Measurements from ENCODE around the gene BMPR1B. TPM values are rescaled to one million over a fixed set of nuclear protein-coding genes. Genes with fewer than 3 reads are reported as not detected.

BMPR1B gene
- total RNA-seq, 1 experiment from 2014 or later, result 9.5 TPM

DNA sequence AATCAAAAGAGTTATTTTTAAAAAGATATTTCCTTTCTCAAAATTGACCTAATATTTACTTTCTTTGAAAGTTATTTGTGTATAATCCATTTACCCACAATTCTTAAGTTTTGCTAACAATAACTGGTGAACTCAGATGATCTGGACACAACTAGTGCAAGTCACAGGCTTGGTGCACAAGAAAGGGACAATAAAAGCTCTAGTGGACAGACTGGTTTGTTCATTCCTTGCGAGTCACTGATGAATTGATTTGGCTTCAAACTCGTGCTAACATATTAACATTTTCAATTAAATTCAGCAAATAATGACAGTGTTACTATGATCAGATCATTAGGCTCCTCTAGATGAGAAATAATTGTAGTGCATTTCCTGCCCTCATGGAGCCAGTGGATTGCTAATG lies 169.2 kb downstream of the BMPR1B start:
- in situ Hi-C loops (cut with HindIII; ENCODE audit: low pct_unique_long_range_greater_than_20kb, low sequenced_read_pairs), result no loop called here
- no peak for DNase-seq (ENCODE audit: low read depth, low spot score)

GRCh38 chr4:94927696-94928095 lies 169.9 kb downstream of the BMPR1B start:
- DNase-seq (ENCODE audit: low read depth, low spot score), result no peak
- in situ Hi-C loops (cut with HindIII; ENCODE audit: low pct_unique_long_range_greater_than_20kb, low sequenced_read_pairs), result no loop called here

DNA sequence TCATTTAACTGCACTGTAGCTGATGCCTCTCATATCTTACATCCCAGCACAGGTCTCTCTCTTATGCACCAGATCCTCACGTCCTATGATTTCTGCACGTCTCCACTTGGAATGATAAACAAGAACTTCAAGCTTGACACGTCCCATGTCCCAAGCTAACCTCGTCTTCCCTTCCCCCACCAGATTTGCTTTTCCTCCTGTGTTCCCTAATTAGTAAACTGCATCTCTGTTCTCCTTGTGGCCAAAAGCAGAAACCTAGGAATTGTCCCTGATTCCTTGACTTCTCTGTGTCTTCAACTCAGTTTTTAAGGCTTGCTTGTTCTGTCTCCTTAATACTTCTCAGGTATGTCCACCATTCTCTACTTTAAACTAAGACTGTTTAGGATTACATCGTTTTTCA lies 171.9 kb downstream of the BMPR1B start:
- in situ Hi-C loops (cut with HindIII; ENCODE audit: low pct_unique_long_range_greater_than_20kb, low sequenced_read_pairs), result no loop called here
- no peak for DNase-seq (ENCODE audit: low read depth, low spot score)

DNA sequence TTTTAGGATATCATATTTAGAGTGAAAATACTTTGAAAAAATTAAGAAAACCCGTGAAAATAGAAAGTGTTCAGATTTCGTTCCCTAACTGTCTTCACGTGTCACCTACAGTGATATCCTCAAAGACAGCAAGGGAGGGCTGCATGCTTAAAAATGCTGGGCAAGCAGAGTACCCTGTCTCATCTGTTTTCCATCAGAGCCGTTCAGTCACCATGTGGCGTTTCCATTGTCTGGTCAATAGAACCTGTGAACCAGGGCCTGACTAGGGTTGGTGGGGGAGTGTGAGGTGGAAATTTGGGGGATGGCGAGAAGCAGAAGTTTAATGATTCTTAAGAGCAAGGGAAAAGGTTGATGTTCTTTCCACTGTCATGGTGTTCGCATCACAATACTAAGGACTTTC lies 173.9 kb downstream of the BMPR1B start:
- in situ Hi-C loops (cut with HindIII; ENCODE audit: low pct_unique_long_range_greater_than_20kb, low sequenced_read_pairs), result no loop called here
- no peak for DNase-seq (ENCODE audit: low read depth, low spot score)

GRCh38 chr4:94932366-94932765 lies 174.6 kb downstream of the BMPR1B start:
- in situ Hi-C loops (cut with HindIII; ENCODE audit: low pct_unique_long_range_greater_than_20kb, low sequenced_read_pairs), result no loop called here

GRCh38 chr4:94933799-94934198 lies 176.0 kb downstream of the BMPR1B start:
- DNase-seq (ENCODE audit: low read depth, low spot score), result no peak

More at GRCh38 chr4:94932366-94932765, 174.6 kb downstream of the BMPR1B start:
- DNase-seq (ENCODE audit: low read depth, low spot score), result no peak

GRCh38 chr4:94934201-94934600 lies 176.4 kb downstream of the BMPR1B start:
- DNase-seq (ENCODE audit: low read depth, low spot score), result no peak
- in situ Hi-C loops (cut with HindIII; ENCODE audit: low pct_unique_long_range_greater_than_20kb, low sequenced_read_pairs), result no loop called here

More at GRCh38 chr4:94933799-94934198, 176.0 kb downstream of the BMPR1B start:
- in situ Hi-C loops (cut with HindIII; ENCODE audit: low pct_unique_long_range_greater_than_20kb, low sequenced_read_pairs), result no loop called here

- no peak for DNase-seq (ENCODE audit: low read depth, low spot score)
- in situ Hi-C loops (cut with HindIII; ENCODE audit: low pct_unique_long_range_greater_than_20kb, low sequenced_read_pairs), result no loop called here
These were observed 177.1 kb downstream of the BMPR1B start for GRCh38 chr4:94934864-94935263.

DNA sequence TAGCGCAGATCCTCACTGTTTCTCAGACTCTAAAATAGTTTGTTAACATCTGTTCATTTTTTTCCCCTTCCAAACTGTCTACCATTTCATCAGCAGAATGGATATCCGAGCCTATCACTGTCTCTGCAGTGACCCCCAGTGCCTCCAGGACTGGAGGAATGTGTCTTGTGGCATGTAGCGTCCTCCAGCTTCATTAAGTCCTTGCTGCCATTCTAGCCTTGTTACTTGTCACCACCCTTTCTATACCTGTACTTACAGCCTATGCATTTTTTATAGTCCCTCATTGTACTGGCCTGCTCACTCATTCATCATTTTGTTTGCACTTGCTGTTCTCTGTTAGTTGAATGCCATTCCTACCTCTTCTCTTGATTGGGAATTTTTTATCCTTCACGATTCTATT lies 179.1 kb downstream of the BMPR1B start:
- in situ Hi-C loops (cut with HindIII; ENCODE audit: low pct_unique_long_range_greater_than_20kb, low sequenced_read_pairs), result no loop called here
- DNase-seq (ENCODE audit: low read depth, low spot score), result no peak

GRCh38 chr4:94939791-94940519 lies 182.2 kb downstream of the BMPR1B start:
- no peak for DNase-seq (ENCODE audit: low read depth, low spot score)
- in situ Hi-C loops (cut with HindIII; ENCODE audit: low pct_unique_long_range_greater_than_20kb, low sequenced_read_pairs), result no loop called here

- in situ Hi-C loops (cut with HindIII; ENCODE audit: low pct_unique_long_range_greater_than_20kb, low sequenced_read_pairs), result no loop called here
- DNase-seq (ENCODE audit: low read depth, low spot score), result no peak
These were observed 182.8 kb downstream of the BMPR1B start for GRCh38 chr4:94940520-94940908.

- DNase-seq (ENCODE audit: low read depth, low spot score), result no peak
- in situ Hi-C loops (cut with HindIII; ENCODE audit: low pct_unique_long_range_greater_than_20kb, low sequenced_read_pairs), result no loop called here
These were observed 184.0 kb downstream of the BMPR1B start for GRCh38 chr4:94941706-94942105.

- in situ Hi-C loops (cut with HindIII; ENCODE audit: low pct_unique_long_range_greater_than_20kb, low sequenced_read_pairs), result no loop called here
- no peak for DNase-seq (ENCODE audit: low read depth, low spot score)
These were observed 187.0 kb downstream of the BMPR1B start for GRCh38 chr4:94944726-94945125.

DNA sequence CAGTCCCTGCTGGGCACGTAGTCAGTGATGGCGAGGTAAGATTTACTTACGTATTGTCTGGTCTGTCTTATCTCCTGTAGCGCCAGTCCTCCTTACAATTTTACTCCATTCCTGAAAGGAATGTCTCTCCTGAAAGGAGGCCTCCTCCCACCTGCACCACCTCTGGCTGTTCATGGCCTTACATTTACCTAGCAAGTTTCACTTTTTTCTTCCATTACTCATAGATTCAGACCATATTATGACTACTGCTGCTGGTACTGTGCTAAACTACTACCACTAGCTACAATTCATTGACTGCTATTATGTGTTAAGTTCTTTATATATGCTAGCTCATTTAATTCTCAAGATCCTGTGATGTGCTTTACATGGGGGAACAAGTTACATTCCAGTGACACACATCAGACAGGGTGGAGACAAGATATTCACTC lies 189.9 kb downstream of the BMPR1B start:
- in situ Hi-C loops (cut with HindIII; ENCODE audit: low pct_unique_long_range_greater_than_20kb, low sequenced_read_pairs), result no loop called here
- DNase-seq (ENCODE audit: low read depth, low spot score), result no peak

- DNase-seq (ENCODE audit: low read depth, low spot score), result no peak
- in situ Hi-C loops (cut with HindIII; ENCODE audit: low pct_unique_long_range_greater_than_20kb, low sequenced_read_pairs), result no loop called here
These were observed 196.5 kb downstream of the BMPR1B start for GRCh38 chr4:94954251-94954650.

GRCh38 chr4:94957030-94957429 lies 199.3 kb downstream of the BMPR1B start:
- in situ Hi-C loops (cut with HindIII; ENCODE audit: low pct_unique_long_range_greater_than_20kb, low sequenced_read_pairs), result no loop called here
- no peak for DNase-seq (ENCODE audit: low read depth, low spot score)

DNA sequence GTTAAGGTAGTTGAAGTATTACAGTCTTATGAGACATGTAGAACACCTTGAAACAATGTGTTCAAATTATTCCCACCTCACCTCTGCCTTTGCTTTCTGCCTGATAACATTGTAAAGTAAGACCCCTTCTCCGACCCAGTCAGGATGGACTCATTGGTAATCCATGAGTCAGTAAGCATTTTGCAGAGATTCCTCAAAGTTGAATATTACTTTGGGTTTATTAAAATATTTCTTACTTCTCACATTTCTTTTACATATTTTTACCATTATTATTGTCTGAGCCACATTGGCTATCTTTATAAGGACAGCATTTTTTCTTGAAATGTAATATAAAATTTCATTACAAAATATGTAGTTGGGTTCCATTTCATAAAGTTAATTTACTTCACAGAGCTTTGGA lies 201.6 kb downstream of the BMPR1B start:
- in situ Hi-C loops (cut with HindIII; ENCODE audit: low pct_unique_long_range_greater_than_20kb, low sequenced_read_pairs), result no loop called here

DNA sequence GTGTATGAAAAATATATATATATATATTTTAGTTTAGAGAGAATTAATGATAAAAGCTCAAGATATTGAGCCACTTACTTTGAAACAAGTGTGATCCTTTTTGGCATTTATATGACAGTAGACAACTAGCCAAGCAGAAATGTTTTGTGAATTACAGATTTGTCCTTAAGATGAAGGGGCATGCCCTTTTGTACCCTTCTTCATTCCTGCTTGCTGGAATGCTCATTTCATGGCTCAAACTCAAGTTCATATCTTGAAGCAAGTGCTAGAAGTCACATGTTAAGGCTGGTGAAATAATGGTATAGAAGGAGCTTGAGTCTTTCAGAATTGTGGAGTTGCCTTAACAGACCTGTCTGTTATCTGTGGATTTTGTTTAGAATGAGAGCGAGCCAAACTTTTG lies 203.0 kb downstream of the BMPR1B start:
- DNase-seq (ENCODE audit: low read depth, low spot score), result no peak
- in situ Hi-C loops (cut with HindIII; ENCODE audit: low pct_unique_long_range_greater_than_20kb, low sequenced_read_pairs), result no loop called here

More for the DNA sequence above, 201.6 kb downstream of the BMPR1B start:
- DNase-seq (ENCODE audit: low read depth, low spot score), result no peak

DNA sequence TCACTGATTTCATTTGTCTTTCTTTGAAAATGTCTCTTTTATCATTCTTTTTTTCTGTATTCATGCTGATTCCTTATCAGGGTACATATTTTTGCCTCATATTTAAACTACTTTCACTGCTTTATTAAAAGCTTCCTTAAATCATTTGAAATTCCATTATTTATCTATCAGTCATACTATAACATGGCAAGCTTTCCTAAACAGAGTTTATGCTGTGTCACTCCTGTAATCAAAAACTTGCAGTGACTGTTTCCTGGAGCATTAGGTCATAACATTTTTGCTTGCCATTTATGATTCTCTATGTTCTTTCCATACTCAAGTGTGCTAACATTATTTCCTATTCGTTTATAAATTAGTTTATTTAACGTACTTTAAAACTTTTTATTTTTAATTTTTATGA lies 203.7 kb downstream of the BMPR1B start:
- in situ Hi-C loops (cut with HindIII; ENCODE audit: low pct_unique_long_range_greater_than_20kb, low sequenced_read_pairs), result no loop called here
- no peak for DNase-seq (ENCODE audit: low read depth, low spot score)

- in situ Hi-C loops (cut with HindIII; ENCODE audit: low pct_unique_long_range_greater_than_20kb, low sequenced_read_pairs), result no loop called here
- DNase-seq (ENCODE audit: low read depth, low spot score), result no peak
These were observed 204.7 kb downstream of the BMPR1B start for GRCh38 chr4:94962484-94962883.

All from SK-MEL-5 (cell line).